Right lobe of liver (tissue), 4 donors: ENCODE results near the gene IL1A.

ENCODE experiments used
- CTCF ChIP-seq, 4 donors: fragments of 200-600 bp in 3 of 4; fragments of 450-650 bp in 1 of 4; IDR thresholded peaks; one replicate each; pipeline versions ENCODE4 v1.5.1 to v1.8.0; 2016 to 2022; ENCODE audit warnings: antibody characterized with exemption in 4 of 4, mild to moderate bottlenecking in 2 of 4
- POLR2A ChIP-seq: fragments of 450-650 bp; IDR thresholded peaks from one replicate; pipeline ENCODE4 v1.6.1; 2017; ENCODE audit warnings: antibody characterized with exemption, mild to moderate bottlenecking
- donor health status: DM: no; HTN: no; CAD: no.
- donor health status: DM: no; HTN: no; CAD: no.
- donor health status: DM: no; HTN: yes; CAD: no.

GRCh38 chr2:112821142-112821541 is 36.8 kb upstream of the IL1A start:
- no peak for TF ChIP-seq CTCF (IDR thresholded peaks at IDR 0.05)
- peak; percentile 32 for TF ChIP-seq POLR2A
